Panc1 (cell line): ENCODE results near the gene ROBO1. TPM values are rescaled to one million over a fixed set of nuclear protein-coding genes. Genes with fewer than 3 reads are reported as not detected.

ENCODE experiments used
- ATAC-seq: fragments of 200-7000 bp; cut with Tn5 transposase; 2 replicates; pipeline ENCODE4 v1.9.1; 2020; ENCODE audit warnings: mild to moderate bottlenecking, moderate library complexity
- BruUV-seq: library from RNA; stranded (reverse); fragments of 400-500 nt; replicated peaks from 2 replicates; lab custom pipeline; 2021; lab: Mats Ljungman, UMichigan
- CTCF ChIA-PET: fragments of 300-600 bp; sonication (Branson Sonifier 250); formaldehyde crosslinking; loops from one replicate; lab custom pipeline; 2022; ENCODE audit warnings: antibody characterized with exemption; lab: Charles Lee
- POLR2A ChIA-PET: fragments of 300-600 bp; sonication (Branson Sonifier 250); formaldehyde crosslinking; loops from one replicate; lab custom pipeline; 2022; ENCODE audit warnings: antibody characterized with exemption; lab: Charles Lee
- DNase-seq: peaks from one replicate; pipeline ENCODE4 v3.0.0-alpha.2; 2010; ENCODE audit warnings: low read depth, low spot score
- H3K27ac ChIP-seq: 2 replicates; pipeline ENCODE4 v1.5.1; 2011; ENCODE audit warnings: mild to moderate bottlenecking, low read length, inconsistent platforms
- H3K27me3 ChIP-seq: fragments of 200-500 bp; sonication (Bioruptor generic); 2 replicates; pipeline ENCODE4 v1.6.0; 2014; ENCODE audit warnings: low read length, inconsistent platforms; ENCODE audit not compliant: control insufficient read depth, insufficient read depth
- H3K36me3 ChIP-seq: fragments of 200-500 bp; sonication (Bioruptor generic); 2 replicates; pipeline ENCODE4 v1.5.1; 2014; ENCODE audit warnings: inconsistent platforms, mild to moderate bottlenecking, low read length, moderate library complexity; ENCODE audit not compliant: control insufficient read depth, insufficient read depth
- H3K4me1 ChIP-seq: 2 replicates; pipeline ENCODE4 v1.5.1; 2011; ENCODE audit warnings: inconsistent platforms, mild to moderate bottlenecking, low read length, moderate library complexity; ENCODE audit not compliant: control insufficient read depth, insufficient read depth
- H3K4me3 ChIP-seq, 2 experiments: 2 replicates each; pipeline ENCODE4 v1.5.1; 2011 to 2012; ENCODE audit warnings: low read depth in 2 of 2, low read length in 2 of 2, mild to moderate bottlenecking in 2 of 2, inconsistent platforms in 1 of 2, moderate library complexity in 1 of 2
- H3K9me3 ChIP-seq: fragments of 200-500 bp; sonication (Bioruptor generic); 2 replicates; pipeline ENCODE4 v1.5.1; 2014; ENCODE audit warnings: low read depth, mild to moderate bottlenecking, inconsistent platforms, low read length, moderate library complexity; ENCODE audit not compliant: control insufficient read depth, insufficient read depth
- CTCF ChIP-seq: fragments of 450-650 bp; IDR thresholded peaks from 2 replicates; pipeline ENCODE4 v1.5.1; 2017; ENCODE audit warnings: mild to moderate bottlenecking
- POLR2AphosphoS5 ChIP-seq: IDR thresholded peaks from 2 replicates; pipeline ENCODE4 v1.6.1; 2012; ENCODE audit warnings: mild to moderate bottlenecking, low read depth, low read length, moderate library complexity
- REST ChIP-seq, 2 experiments: IDR thresholded peaks; 2 replicates each; pipeline ENCODE4 v1.6.1; 2011 to 2012; ENCODE audit warnings: low read depth in 2 of 2, control low read depth in 1 of 2, low read length in 1 of 2, mild to moderate bottlenecking in 1 of 2, moderate library complexity in 1 of 2; ENCODE audit not compliant: insufficient read depth in 1 of 2
- SIN3A ChIP-seq: IDR thresholded peaks from 2 replicates; pipeline ENCODE4 v1.6.1; 2012; ENCODE audit warnings: low read depth, mild to moderate bottlenecking, low read length, moderate library complexity, borderline replicate concordance; ENCODE audit not compliant: insufficient read depth
- TCF7L2 ChIP-seq: IDR thresholded peaks from 2 replicates; pipeline ENCODE4 v1.6.1; 2011; ENCODE audit warnings: mild to moderate bottlenecking, low read depth, low read length, inconsistent platforms
- in situ Hi-C: cut with HindIII; loops from 2 replicates; pipeline ENCODE4 v1.10.0; 2016; ENCODE audit warnings: low sequenced_read_pairs, low pct_unique_long_range_greater_than_20kb
- intact Hi-C: fragments of 100-400 bp; cut with micrococcal nuclease; formaldehyde crosslinking; loops from one replicate; pipeline ENCODE4 v1.10.0; 2022; ENCODE audit not compliant: unreplicated experiment
- total RNA-seq: library from RNA; stranded (reverse); gene quantifications from one replicate; pipeline ENCODE4 v1.2.1, GENCODE V29; 2021; ENCODE audit not compliant: unreplicated experiment

Gene ROBO1
- total RNA-seq, 1 experiment from 2014 or later: 61.6 TPM

- in situ Hi-C loops: no loop called here
- Histone ChIP-seq H3K27me3 (no peaks in the 10 kb centered on the region), H3K9me3 (no peaks in the 10 kb centered on the region), H3K4me3 (no peak overlapping the region), H3K27ac (no peak overlapping the region), H3K36me3 (no peaks in the 10 kb centered on the region), H3K4me1 (no peaks in the 10 kb centered on the region)
- no TSS peak for BruUV-seq
- TF ChIP-seq CTCF (no peak), REST (IDR thresholded peaks at IDR 0.05; ENCODE audit: insufficient read depth in 1 of 2, low read depth in 2 of 2, low read length in 1 of 2) (no peak), SIN3A (no peak), POLR2AphosphoS5 (no peak), TCF7L2 (no peak)
- DNase-seq (no peak), ATAC-seq (no peak)
- intact Hi-C loops: no loop called here
- POLR2A ChIA-PET: no interaction called here
- CTCF ChIA-PET: no interaction called here
Observed at GRCh38 chr3:78825118-78825857, 942.5 kb downstream of the ROBO1 start.

GRCh38 chr3:78823859-78824258, 943.9 kb downstream of the ROBO1 start:
- no peaks in the 10 kb centered on the region for H3K27me3 ChIP-seq
- H3K4me3 ChIP-seq: no peak overlapping the region
- no peak overlapping the region; the same call in 1 of the 2 replicates for H3K27ac ChIP-seq
- intact Hi-C loops: no loop called here
- TF ChIP-seq SIN3A: no peak
- TF ChIP-seq TCF7L2: no peak
- no peak for TF ChIP-seq REST (IDR thresholded peaks at IDR 0.05; ENCODE audit: insufficient read depth in 1 of 2, low read depth in 2 of 2, low read length in 1 of 2)
- no peak for TF ChIP-seq POLR2AphosphoS5
- TF ChIP-seq CTCF: no peak
- ChIA-PET POLR2A (no interaction called here), CTCF (no interaction called here)
- ATAC-seq (no peak), DNase-seq (no peak)
- H3K9me3 ChIP-seq: no peaks in the 10 kb centered on the region
- H3K4me1 ChIP-seq: no peaks in the 10 kb centered on the region
- no peaks in the 10 kb centered on the region for H3K36me3 ChIP-seq
- in situ Hi-C loops: no loop called here
- BruUV-seq: no TSS peak
